NK-92 treated with Interleukin-12 subunit alpha and Interleukin-12 subunit beta, amount 100 ng/mL, for 24 hours (cell line): ENCODE results near the gene NFATC4.
"Not testable (repeated sequence)": the region's sequence is repeated elsewhere in the genome, so short reads cannot be mapped to it uniquely, and the experiment has no call there.

Source experiments
- DNase-seq: peaks from one replicate; lab custom pipeline; 2025; lab: John Stamatoyannopoulos, UW

The NFATC4 gene

GRCh38 chr14:24367514-24368211 is at the start of gene NFATC4:
Gene NFATC4, plus strand, starts transcription at chr14:24368184. Its CDS starts 157 bp downstream, at chr14:24368341.
- no peak for DNase-seq

GRCh38 chr14:24321212-24321975 is 46.6 kb upstream of the NFATC4 start:
- no peak for DNase-seq

- no peak for DNase-seq
Observed at GRCh38 chr14:24322672-24323071, 45.3 kb upstream of the NFATC4 start.

- no peak for DNase-seq
Observed at GRCh38 chr14:24323341-24323740, 44.6 kb upstream of the NFATC4 start.

GRCh38 chr14:24324024-24324423 is 44.0 kb upstream of the NFATC4 start:
- DNase-seq, result no peak

- DNase-seq, result no peak
Observed at GRCh38 chr14:24325041-24325530, 42.9 kb upstream of the NFATC4 start.

- DNase-seq, result no peak
Observed at GRCh38 chr14:24325963-24326362, 42.0 kb upstream of the NFATC4 start.

GRCh38 chr14:24327303-24327702 is 40.7 kb upstream of the NFATC4 start:
- no peak for DNase-seq

GRCh38 chr14:24327914-24328313 is 40.1 kb upstream of the NFATC4 start:
- DNase-seq, result not testable (repeated sequence)

- DNase-seq, result no peak
Observed at GRCh38 chr14:24329073-24329663, 38.8 kb upstream of the NFATC4 start.

GRCh38 chr14:24329736-24330135 is 38.2 kb upstream of the NFATC4 start:
- peak; percentile 92 for DNase-seq

- DNase-seq, result no peak
Observed at GRCh38 chr14:24330973-24331674, 36.9 kb upstream of the NFATC4 start.

GRCh38 chr14:24331731-24332267 is 36.2 kb upstream of the NFATC4 start:
- no peak for DNase-seq

GRCh38 chr14:24332268-24332993 is 35.6 kb upstream of the NFATC4 start:
- peak; percentile 64 for DNase-seq

GRCh38 chr14:24334431-24335291 is 33.3 kb upstream of the NFATC4 start, which contains the start of gene ADCY4:
Gene ADCY4, minus strand, starts transcription at chr14:24335071. Its CDS starts 419 bp downstream, at chr14:24334652.
- DNase-seq, result no peak

- no peak for DNase-seq
Observed at GRCh38 chr14:24335461-24336171, 32.4 kb upstream of the NFATC4 start.

GRCh38 chr14:24337144-24337823 is 30.7 kb upstream of the NFATC4 start:
- DNase-seq, result no peak

- DNase-seq, result no peak
Observed at GRCh38 chr14:24337824-24338175, 30.2 kb upstream of the NFATC4 start.

- no peak for DNase-seq
Observed at GRCh38 chr14:24338843-24339242, 29.1 kb upstream of the NFATC4 start.
